Sigmoid colon (tissue), 4 donors: ENCODE results near the gene PTPRD.

Source experiments
- CTCF ChIP-seq, 4 experiments: fragments of 450-650 bp in 3 of 4; fragments of 200-600 bp in 1 of 4; IDR thresholded peaks; one replicate each; pipeline ENCODE4 v1.5.1; 2016 to 2019; ENCODE audit warnings: antibody characterized with exemption in 4 of 4, mild to moderate bottlenecking in 3 of 4, moderate library complexity in 2 of 4
- POLR2AphosphoS5 ChIP-seq, 4 donors: sonication (generic); formaldehyde crosslinking; IDR thresholded peaks; one replicate each; pipeline ENCODE4 v1.6.1; 2017; ENCODE audit warnings: antibody characterized with exemption in 4 of 4

GRCh38 chr9:9389904-9390303 is 1222.9 kb downstream of the PTPRD start:
- TF ChIP-seq POLR2AphosphoS5 (IDR thresholded peaks at IDR 0.05) (no peak), CTCF (IDR thresholded peaks at IDR 0.05) (no peak)
